ENCODE results near the gene VPS41.

The VPS41 gene

DNA sequence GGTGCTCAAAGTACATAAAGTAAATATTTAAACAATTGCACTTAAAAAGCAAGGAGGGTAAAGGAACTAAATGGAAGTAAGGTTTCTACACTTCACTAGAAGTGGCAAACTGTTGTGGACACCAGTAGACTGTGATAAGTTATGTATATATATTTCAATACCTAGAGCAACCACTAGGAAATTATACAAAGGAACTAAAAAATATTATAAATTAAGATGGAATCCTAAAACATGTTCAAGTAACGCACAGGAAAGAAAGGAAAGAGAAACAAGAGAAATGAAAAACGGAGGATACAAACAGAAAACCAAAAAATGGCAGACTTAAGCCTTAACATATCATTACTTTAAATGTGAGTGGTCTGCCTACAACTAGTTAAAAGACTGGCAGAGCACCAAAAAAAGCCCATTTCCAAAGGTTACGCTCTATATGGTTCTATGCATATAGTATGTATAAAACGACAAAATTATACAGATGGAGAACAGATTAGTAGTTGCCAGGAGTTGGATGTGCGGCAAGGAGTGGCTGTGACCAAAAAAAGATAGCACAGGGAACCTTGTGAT, 19.0 kb downstream of the VPS41 start:
- no peak for DNase-seq (ENCODE audit: low read depth)
- TF ChIP-seq CTCF (conservative IDR thresholded peaks at IDR 0.05; ENCODE audit: low read depth, low read length), result peak; percentile 3

GRCh38 chr7:38889079-38889478, 19.9 kb downstream of the VPS41 start:
- DNase-seq (ENCODE audit: low read depth), result no peak
- H3K4me3 ChIP-seq (ENCODE audit: low read length), result no peak overlapping the region
- TF ChIP-seq CTCF (conservative IDR thresholded peaks at IDR 0.05; ENCODE audit: low read depth, low read length), result no peak

More for the DNA sequence above, 19.0 kb downstream of the VPS41 start:
- no peak overlapping the region for H3K4me3 ChIP-seq (ENCODE audit: low read length)

- no peak for TF ChIP-seq CTCF (conservative IDR thresholded peaks at IDR 0.05; ENCODE audit: low read depth, low read length)
- no peak for DNase-seq (ENCODE audit: low read depth)
- no peak overlapping the region for H3K4me3 ChIP-seq (ENCODE audit: low read length)
Measured at GRCh38 chr7:38886265-38886664, 22.7 kb downstream of the VPS41 start.

DNA sequence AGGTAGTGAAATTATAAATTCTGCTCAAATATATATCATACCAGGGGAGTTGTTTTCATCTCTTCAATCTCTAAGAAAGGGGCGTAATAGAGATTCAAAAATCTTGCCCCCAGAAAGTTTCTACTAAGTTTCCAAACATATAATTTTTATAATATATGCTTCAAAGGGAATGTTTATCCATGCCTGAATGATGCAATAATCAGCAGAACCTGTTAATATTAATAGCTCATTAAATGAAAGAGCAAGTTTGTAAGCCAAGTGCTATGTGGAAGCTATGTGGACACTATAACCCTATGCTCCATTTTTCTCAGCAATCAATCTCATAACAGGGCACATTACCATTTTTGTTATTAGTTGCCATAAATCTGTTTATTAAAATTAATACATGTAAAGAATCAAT, 25.3 kb downstream of the VPS41 start:
- TF ChIP-seq CTCF (conservative IDR thresholded peaks at IDR 0.05; ENCODE audit: low read depth, low read length), result no peak
- no peak for DNase-seq (ENCODE audit: low read depth)
- no peak overlapping the region for H3K4me3 ChIP-seq (ENCODE audit: low read length)

- no peak for DNase-seq (ENCODE audit: low read depth)
Measured at GRCh38 chr7:38881947-38882684, 26.9 kb downstream of the VPS41 start.

GRCh38 chr7:38881015-38881414, 28.0 kb downstream of the VPS41 start:
- TF ChIP-seq CTCF (conservative IDR thresholded peaks at IDR 0.05; ENCODE audit: low read depth, low read length), result no peak
- H3K4me3 ChIP-seq (ENCODE audit: low read length), result no peak overlapping the region
- DNase-seq (ENCODE audit: low read depth), result no peak

More at GRCh38 chr7:38881947-38882684, 26.9 kb downstream of the VPS41 start:
- no peak for TF ChIP-seq CTCF (conservative IDR thresholded peaks at IDR 0.05; ENCODE audit: low read depth, low read length)
- H3K4me3 ChIP-seq (ENCODE audit: low read length), result no peak overlapping the region

- H3K4me3 ChIP-seq (ENCODE audit: low read length), result no peak overlapping the region
- DNase-seq (ENCODE audit: low read depth), result no peak
- no peak for TF ChIP-seq CTCF (conservative IDR thresholded peaks at IDR 0.05; ENCODE audit: low read depth, low read length)
Measured at GRCh38 chr7:38880454-38880853, 28.5 kb downstream of the VPS41 start.
